ENCODE results near the gene JHY.

The JHY gene

DNA sequence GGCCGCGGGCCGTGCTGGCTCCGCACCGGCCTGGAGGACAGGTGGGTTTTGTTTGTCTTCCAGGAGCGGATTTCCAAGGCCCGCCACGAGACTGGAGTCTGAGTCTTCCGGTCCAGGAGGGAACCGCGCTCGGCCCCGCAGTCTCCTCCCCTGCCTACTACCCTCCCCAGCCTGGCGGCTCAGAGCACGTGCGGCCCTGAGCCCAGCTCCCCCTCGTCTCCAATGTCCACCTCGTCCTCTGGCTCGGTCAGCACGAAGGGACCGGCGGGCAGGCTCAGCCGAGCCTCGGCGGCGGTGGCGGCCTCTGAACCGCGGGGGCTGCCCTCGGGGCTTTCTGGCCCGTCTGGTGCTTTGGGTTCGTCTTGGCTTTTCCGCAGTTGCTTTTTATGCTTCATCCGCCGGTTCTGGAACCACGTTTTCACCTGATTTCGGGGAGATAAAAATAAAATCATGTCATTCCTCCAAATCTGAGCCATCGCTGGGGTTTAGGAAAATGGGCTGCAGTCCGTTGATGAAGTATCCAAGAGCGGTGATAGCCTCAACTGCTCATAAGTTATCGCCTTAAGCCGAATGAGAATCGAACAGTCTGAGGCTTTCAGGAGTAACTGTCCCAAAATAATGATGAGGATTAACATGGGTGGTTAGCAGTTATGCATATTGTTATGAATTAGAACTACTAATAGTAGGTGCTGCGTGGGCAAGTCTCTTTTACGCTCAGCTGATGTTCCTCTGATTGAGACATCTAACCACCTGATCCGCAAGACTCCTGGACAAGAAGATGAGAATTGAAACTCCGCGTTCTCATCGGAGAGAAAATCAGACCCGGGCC, 95.1 kb downstream of the JHY start:
- no peak for TF ChIP-seq POLR2AphosphoS5 (IDR thresholded peaks at IDR 0.05; ENCODE audit: low read depth, low read length)
- no peak for TF ChIP-seq TAF1 (IDR thresholded peaks at IDR 0.05; ENCODE audit: low read depth, low read length)
- no peak for TF ChIP-seq SPI1 (IDR thresholded peaks at IDR 0.05; ENCODE audit: low read depth, low read length)
- no peak for TF ChIP-seq POU2F2 (IDR thresholded peaks at IDR 0.05; ENCODE audit: low read depth, low read length)
- TF ChIP-seq POLR2A (IDR thresholded peaks at IDR 0.05; ENCODE audit: low read depth, low read length), result no peak
- no peak for TF ChIP-seq PAX5 (IDR thresholded peaks at IDR 0.05; ENCODE audit: insufficient read depth, low read length, severe bottlenecking)
- no peak for FAIRE-seq
- no peak for DNase-seq (ENCODE audit: insufficient read length, low spot score)

GRCh38 chr11:122978299-122978620, 95.7 kb downstream of the JHY start:
- DNase-seq (ENCODE audit: insufficient read length, low spot score) (no peak), FAIRE-seq (no peak)
- no peak for TF ChIP-seq POLR2AphosphoS5 (IDR thresholded peaks at IDR 0.05; ENCODE audit: low read depth, low read length)
- no peak for TF ChIP-seq POU2F2 (IDR thresholded peaks at IDR 0.05; ENCODE audit: low read depth, low read length)
- TF ChIP-seq POLR2A (IDR thresholded peaks at IDR 0.05; ENCODE audit: low read depth, low read length), result no peak
- no peak for TF ChIP-seq PAX5 (IDR thresholded peaks at IDR 0.05; ENCODE audit: insufficient read depth, low read length, severe bottlenecking)
- no peak for TF ChIP-seq TAF1 (IDR thresholded peaks at IDR 0.05; ENCODE audit: low read depth, low read length)
- no peak for TF ChIP-seq SPI1 (IDR thresholded peaks at IDR 0.05; ENCODE audit: low read depth, low read length)

DNA sequence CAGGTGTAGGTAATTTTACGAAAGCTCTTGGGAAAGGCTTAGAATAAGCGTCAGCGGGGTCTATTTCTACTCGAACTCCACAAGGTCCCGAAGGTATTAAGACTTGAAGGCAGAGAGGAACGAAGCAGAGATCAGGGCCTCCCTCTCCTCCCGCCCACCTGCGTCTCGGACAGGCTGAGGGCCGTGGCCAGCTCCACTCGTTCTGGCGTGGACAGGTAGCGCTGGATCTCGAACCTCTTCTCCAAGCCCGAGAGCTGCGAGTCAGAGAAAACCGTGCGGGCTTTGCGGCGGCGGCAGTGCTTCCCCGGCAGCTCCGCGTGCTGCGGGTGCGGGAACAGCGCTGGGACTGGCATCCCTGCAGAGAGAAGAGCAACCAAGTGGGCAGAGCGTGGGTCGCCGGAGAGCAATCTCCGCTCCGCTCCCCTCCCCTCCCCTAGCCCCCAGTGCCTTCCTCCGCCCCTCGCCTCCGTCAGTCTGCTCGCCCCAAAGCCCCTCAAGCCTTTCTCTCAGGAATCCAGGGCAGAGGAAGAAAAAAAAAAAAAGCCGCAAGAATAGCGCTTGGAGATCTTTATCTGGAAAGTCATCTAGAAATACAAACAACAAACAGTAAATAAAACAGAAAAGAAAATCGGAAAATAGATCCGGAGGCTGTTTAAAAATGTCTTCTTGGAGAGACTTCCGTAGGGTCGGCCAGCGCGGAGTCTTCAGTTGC, 96.7 kb downstream of the JHY start:
- no peak for TF ChIP-seq POLR2A (IDR thresholded peaks at IDR 0.05; ENCODE audit: low read depth, low read length)
- TF ChIP-seq PAX5 (IDR thresholded peaks at IDR 0.05; ENCODE audit: insufficient read depth, low read length, severe bottlenecking), result no peak
- TF ChIP-seq TAF1 (IDR thresholded peaks at IDR 0.05; ENCODE audit: low read depth, low read length), result no peak
- TF ChIP-seq POLR2AphosphoS5 (IDR thresholded peaks at IDR 0.05; ENCODE audit: low read depth, low read length), result no peak
- TF ChIP-seq SPI1 (IDR thresholded peaks at IDR 0.05; ENCODE audit: low read depth, low read length), result no peak
- no peak for TF ChIP-seq POU2F2 (IDR thresholded peaks at IDR 0.05; ENCODE audit: low read depth, low read length)
- FAIRE-seq (no peak), DNase-seq (ENCODE audit: insufficient read length, low spot score) (no peak)

- DNase-seq (ENCODE audit: insufficient read length, low spot score), result no peak
- FAIRE-seq, result no peak
Observed at GRCh38 chr11:122979815-122980595, 97.4 kb downstream of the JHY start.

GRCh38 chr11:122981388-122982264, 99.1 kb downstream of the JHY start, which contains the start of gene BSX:
Gene BSX, minus strand, starts transcription at chr11:122981834. Its CDS starts 163 bp downstream, at chr11:122981671.
- no peak for TF ChIP-seq TAF1 (IDR thresholded peaks at IDR 0.05; ENCODE audit: low read depth, low read length)
- peak; percentile 50 for DNase-seq (ENCODE audit: insufficient read length, low spot score)
- no peak for FAIRE-seq

More at GRCh38 chr11:122979815-122980595, 97.4 kb downstream of the JHY start:
- no peak for TF ChIP-seq SPI1 (IDR thresholded peaks at IDR 0.05; ENCODE audit: low read depth, low read length)
- TF ChIP-seq POLR2AphosphoS5 (IDR thresholded peaks at IDR 0.05; ENCODE audit: low read depth, low read length), result no peak
- no peak for TF ChIP-seq POU2F2 (IDR thresholded peaks at IDR 0.05; ENCODE audit: low read depth, low read length)
- no peak for TF ChIP-seq PAX5 (IDR thresholded peaks at IDR 0.05; ENCODE audit: insufficient read depth, low read length, severe bottlenecking)
- no peak for TF ChIP-seq TAF1 (IDR thresholded peaks at IDR 0.05; ENCODE audit: low read depth, low read length)
- no peak for TF ChIP-seq POLR2A (IDR thresholded peaks at IDR 0.05; ENCODE audit: low read depth, low read length)

- DNase-seq (ENCODE audit: insufficient read length, low spot score), result no peak
- no peak for FAIRE-seq
- TF ChIP-seq TAF1 (IDR thresholded peaks at IDR 0.05; ENCODE audit: low read depth, low read length), result no peak
- no peak for TF ChIP-seq PAX5 (IDR thresholded peaks at IDR 0.05; ENCODE audit: insufficient read depth, low read length, severe bottlenecking)
- TF ChIP-seq POLR2AphosphoS5 (IDR thresholded peaks at IDR 0.05; ENCODE audit: low read depth, low read length), result no peak
- TF ChIP-seq SPI1 (IDR thresholded peaks at IDR 0.05; ENCODE audit: low read depth, low read length), result no peak
- no peak for TF ChIP-seq POU2F2 (IDR thresholded peaks at IDR 0.05; ENCODE audit: low read depth, low read length)
- TF ChIP-seq POLR2A (IDR thresholded peaks at IDR 0.05; ENCODE audit: low read depth, low read length), result no peak
Observed at GRCh38 chr11:122983438-122984185, 101.1 kb downstream of the JHY start.

- FAIRE-seq (no peak), DNase-seq (ENCODE audit: insufficient read length, low spot score) (no peak)
- TF ChIP-seq POLR2AphosphoS5 (IDR thresholded peaks at IDR 0.05; ENCODE audit: low read depth, low read length) (no peak), POLR2A (IDR thresholded peaks at IDR 0.05; ENCODE audit: low read depth, low read length) (no peak), PAX5 (IDR thresholded peaks at IDR 0.05; ENCODE audit: insufficient read depth, low read length, severe bottlenecking) (no peak), TAF1 (IDR thresholded peaks at IDR 0.05; ENCODE audit: low read depth, low read length) (no peak), SPI1 (IDR thresholded peaks at IDR 0.05; ENCODE audit: low read depth, low read length) (no peak), POU2F2 (IDR thresholded peaks at IDR 0.05; ENCODE audit: low read depth, low read length) (no peak)
Observed at GRCh38 chr11:122984186-122985011, 101.8 kb downstream of the JHY start.

Measured in GM12891 (cell line).